ENCODE results near the gene KANK4.

DNA sequence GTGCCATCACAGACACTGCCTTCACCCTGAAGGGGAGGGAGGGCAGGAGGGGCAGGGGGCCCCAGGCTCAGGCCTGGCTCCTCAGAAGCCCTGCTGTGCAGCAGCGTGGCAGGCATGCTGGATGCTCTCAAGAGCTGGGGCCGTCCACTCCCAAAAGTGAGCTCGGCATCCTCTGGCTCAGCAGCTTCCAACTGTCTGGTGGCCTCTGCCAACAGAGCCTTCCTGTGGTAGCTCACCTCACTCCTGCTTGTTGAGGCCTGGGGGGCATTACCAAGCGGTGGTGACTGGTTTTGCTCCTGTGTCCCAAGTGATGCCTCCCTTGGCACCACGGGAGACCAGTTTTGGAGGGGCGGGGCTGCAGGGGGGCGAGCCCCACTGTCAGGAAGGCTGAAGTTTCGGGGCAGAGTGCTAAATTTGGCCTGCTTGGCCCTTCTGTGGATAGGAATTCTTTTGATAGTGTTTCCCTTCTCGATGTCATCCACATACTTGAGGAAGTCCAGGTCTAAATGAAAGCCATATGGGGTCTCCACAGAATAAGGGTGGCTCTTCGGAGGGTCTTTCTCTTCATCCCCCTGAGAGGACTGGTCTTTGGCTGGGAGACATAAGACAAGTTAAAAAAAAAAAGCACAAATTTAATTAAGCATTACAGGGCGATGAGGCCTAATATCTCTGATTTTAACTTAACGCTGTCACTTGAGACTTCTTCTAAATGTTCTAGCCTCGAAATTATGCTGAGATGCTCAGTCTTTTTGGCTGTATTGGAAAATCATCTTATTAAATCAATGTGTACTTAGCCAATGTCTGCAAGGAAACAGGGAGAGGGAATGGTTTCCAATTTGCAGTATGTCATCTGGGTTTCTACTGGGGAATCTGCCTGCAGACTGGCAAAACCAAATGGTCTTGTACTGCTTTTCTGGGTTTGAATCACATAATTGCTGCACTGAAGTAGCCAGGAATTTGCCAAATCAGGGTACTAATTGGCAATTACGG, 44.4 kb downstream of the KANK4 start:
- TF ChIP-seq, protein P1, sequence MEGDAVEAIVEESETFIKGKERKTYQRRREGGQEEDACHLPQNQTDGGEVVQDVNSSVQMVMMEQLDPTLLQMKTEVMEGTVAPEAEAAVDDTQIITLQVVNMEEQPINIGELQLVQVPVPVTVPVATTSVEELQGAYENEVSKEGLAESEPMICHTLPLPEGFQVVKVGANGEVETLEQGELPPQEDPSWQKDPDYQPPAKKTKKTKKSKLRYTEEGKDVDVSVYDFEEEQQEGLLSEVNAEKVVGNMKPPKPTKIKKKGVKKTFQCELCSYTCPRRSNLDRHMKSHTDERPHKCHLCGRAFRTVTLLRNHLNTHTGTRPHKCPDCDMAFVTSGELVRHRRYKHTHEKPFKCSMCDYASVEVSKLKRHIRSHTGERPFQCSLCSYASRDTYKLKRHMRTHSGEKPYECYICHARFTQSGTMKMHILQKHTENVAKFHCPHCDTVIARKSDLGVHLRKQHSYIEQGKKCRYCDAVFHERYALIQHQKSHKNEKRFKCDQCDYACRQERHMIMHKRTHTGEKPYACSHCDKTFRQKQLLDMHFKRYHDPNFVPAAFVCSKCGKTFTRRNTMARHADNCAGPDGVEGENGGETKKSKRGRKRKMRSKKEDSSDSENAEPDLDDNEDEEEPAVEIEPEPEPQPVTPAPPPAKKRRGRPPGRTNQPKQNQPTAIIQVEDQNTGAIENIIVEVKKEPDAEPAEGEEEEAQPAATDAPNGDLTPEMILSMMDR (IDR thresholded peaks at IDR 0.05): no peak
- no peak for TF ChIP-seq POLR2A (IDR thresholded peaks at IDR 0.05)
